Measurements from ENCODE around the gene SMIM10. TPM values are rescaled to one million over a fixed set of nuclear protein-coding genes. Genes with fewer than 3 reads are reported as not detected.
"Not testable (repeated sequence)": the region's sequence is repeated elsewhere in the genome, so short reads cannot be mapped to it uniquely, and the experiment has no call there.

Gene SMIM10
- total RNA-seq (2014; rRNA removed; shearing (Covaris generic)), result 7.2 and 7.6 TPM in 2 replicates

DNA sequence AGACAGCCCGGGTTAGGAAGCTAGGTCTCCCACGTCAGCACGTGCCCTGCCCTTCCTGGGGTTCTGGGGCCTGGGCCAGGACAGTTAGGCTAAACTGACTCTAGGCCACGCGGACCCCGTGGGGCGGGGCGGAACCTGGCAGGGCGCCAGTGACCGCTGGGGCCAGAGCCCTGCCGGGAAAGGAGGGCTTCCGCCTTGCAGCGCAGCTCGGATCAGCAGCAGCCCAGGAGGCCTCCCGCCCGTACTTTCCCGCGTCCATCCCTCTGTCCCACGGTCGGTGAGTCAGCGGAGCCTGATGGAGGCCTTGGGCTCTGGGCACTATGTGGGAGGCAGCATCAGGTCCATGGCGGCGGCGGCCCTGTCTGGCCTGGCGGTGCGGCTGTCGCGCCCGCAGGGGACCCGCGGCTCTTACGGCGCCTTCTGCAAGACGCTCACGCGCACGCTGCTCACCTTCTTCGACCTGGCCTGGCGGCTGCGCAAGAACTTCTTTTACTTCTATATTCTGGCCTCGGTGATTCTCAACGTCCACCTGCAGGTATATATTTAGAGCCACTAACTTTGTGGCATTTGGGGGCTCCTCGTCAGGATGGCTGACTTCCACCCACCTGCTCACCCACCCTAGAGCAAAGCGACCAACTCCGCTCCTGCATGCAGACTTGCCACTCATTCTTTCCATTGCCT, at the start of gene SMIM10:
TSS of gene SMIM10 (plus strand) at position 191 of the 681 bp plus-strand sequence. CDS start at position 296, 105 bp downstream.
- peak; percentile 55 for DNase-seq (ENCODE audit: low spot score)

DNA sequence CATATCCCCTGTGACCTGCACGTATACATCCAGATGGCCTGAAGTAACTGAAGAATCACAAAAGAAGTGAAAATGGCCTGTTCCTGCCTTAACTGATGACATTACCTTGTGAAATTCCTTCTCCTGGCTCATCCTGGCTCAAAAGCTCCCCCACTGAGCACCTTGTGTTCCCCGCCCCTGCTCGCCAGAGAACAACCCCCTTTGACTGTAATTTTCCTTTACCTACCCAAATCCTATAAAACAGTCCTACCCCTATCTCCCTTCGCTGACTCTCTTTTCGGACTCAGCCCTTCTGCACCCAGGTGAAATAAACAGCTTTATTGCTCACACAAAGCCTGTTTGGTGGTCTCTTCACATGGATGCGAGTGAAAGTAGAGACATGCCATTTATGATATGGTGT, 44.4 kb upstream of the SMIM10 start:
- not testable (repeated sequence) for DNase-seq (ENCODE audit: low spot score)

DNA sequence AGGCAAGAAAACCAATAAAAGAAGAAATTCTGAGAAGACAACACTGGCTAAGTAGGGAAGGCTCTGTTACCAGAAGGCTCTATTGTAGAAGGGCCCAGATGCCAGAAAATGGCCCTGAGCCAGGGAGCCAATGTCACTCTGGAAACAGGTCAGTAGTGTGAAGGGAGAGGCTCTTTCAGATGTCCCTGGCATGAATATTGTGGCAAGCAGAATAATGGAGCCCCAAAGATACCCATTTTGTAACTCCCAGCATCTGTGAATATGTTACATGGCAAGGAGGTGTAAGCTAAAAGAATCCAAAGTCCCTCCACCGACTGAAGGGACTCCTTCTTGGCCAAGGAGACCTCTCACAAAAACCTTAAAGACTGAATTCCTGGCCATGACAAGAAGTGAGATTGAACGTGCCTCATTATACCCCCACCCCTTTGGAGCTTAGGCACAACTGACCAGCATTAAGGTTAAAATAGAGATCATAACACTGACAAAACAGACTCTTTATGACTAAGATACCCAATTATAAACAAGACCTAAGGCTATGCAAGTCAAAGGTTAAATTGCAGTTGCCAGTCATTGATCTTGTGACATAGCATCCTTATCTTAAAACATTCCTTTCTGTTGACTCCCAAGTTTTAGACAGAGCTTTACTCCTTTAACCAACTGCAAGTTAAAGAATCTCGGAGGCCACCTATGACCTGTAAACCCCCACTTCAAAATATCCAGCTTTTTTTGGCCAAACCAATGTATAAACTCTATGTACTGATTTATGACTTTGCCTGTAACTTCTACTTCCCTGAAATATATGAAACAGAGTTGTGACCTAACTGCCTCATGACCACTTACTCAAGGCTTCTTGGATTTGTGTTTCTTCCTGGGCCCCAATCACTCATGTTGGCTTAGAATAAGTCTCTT, 42.2 kb upstream of the SMIM10 start:
- DNase-seq (ENCODE audit: low spot score), result peak; percentile 21

DNA sequence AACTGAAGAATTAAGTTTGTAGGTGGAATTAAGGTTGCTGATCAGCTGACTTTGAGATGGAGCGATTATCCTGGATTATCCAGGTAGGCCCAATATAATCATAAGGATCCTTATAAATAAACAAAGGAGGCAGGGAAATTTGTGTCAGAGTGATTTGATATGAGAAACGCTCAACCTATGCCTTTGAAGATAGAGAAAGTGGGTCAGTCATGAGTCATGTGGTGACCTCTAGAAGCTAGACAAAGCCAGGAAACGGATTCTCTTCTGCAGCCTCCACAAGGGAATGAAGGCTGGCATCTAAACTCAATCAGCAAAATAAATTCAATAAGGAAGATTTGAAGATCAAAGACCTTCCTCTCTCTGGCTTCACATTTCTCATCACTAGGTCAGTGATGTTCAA, 41.5 kb upstream of the SMIM10 start:
- peak; percentile 20 for DNase-seq (ENCODE audit: low spot score)

DNA sequence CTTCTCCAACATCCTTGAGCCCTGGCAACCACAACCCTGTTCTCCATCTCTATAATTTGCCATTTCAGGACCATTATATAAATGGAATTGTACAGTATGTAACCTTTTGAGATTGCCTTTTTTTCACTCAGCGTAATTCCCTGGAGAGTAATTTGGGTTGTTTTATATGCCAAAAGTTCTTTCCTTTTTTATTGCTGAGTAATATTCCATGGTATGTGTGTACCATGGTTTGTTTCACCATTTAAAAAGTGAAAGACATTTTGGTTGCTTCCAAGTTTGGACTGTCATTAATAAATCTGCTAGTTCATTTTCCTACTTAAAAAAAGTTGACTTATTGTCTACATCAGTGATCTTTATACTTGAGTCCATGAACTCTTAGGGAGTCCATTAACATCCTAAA, 33.0 kb upstream of the SMIM10 start:
- no peak for DNase-seq (ENCODE audit: low spot score)

DNA sequence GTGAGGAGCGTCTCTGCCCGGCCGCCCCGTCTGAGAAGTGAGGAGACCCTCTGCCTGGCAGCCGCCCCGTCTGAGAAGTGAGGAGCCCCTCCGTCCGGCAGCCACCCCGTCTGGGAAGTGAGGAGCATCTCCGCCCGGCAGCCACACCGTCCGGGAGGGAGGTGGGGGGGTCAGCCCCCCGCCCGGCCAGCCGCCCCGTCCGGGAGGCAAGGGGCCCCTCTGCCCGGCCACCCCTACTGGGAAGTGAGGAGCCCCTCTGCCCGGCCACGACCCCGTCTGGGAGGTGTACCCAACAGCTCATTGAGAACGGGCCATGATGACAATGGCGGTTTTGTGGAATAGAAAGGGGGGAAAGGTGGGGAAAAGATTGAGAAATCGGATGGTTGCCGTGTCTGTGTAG, 30.4 kb upstream of the SMIM10 start:
- not testable (repeated sequence) for DNase-seq (ENCODE audit: low spot score)

DNA sequence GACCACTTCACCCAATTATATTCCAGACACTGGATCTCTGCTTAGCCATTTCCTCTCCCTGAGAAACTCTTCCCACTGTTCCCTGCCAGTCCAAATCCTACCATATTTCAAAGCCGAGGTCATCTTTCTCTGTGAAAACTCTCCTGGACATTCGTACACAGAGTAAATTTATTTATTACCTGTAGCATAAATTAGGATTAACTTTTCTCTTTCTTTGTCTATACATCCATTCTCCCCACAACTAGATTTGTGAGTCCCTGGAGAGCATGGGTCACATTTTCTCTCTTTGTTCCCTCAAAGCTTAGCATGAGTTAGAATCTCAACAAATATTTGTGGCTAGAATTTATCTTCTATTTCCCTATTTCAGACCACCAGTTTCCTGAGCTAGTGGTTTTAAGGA, 27.8 kb upstream of the SMIM10 start:
- no peak for DNase-seq (ENCODE audit: low spot score)

DNA sequence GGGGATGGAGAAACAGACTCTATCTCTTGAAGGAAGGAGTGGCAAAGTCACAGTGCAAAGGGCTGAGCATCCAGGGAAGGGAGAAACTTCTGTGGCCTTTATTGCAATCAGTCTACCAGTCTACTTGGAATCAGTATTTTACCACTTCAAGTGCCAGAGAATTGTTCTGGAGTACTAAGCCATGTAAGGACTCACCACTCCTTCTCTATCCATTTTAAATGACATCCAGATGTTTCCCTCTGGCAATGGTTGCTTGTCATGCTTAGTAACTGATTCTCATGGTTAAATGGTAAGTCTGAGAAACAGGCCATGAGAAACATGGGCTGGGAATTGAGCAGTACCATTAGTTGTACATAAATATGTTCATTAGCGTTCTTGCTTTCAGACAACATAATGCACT, 21.1 kb upstream of the SMIM10 start:
- no peak for DNase-seq (ENCODE audit: low spot score)

DNA sequence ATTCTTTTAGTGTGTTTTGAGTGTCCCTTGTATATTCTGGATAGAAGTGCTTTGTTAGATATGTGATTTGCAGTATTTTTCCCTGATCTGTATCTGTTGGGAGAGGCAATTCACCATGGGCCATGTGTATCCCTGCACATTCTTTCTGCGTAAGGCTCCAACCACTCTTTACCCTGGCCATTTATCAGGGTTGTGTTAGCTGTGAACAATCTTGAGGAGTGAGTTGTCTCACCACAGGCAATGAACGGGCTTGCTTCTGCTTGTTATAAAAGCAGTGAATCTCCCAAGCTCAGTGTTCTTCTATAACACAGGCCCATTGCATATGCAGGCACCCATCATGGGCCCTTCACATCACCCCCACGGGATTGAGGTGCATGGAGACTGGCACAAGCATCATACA, 18.9 kb upstream of the SMIM10 start:
- no peak for DNase-seq (ENCODE audit: low spot score)

DNA sequence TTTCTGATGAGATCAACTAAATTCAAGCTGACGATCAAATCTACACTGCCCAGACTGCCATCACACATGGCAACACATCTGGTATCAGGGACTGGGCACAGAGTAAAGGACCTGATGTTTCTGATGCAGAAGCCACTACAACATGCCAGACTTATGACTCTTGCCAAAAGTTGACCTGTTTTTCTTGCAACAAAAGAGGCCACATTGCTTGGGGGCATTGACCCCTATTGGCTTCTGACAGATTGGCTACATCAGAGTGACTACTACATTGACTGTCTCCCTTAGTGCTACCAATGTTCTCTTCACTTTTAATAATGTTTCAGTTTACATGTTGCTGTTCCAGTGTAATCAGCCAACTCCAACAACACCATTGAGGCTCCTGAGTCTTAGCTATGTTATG, 15.3 kb upstream of the SMIM10 start:
- no peak for DNase-seq (ENCODE audit: low spot score)

DNA sequence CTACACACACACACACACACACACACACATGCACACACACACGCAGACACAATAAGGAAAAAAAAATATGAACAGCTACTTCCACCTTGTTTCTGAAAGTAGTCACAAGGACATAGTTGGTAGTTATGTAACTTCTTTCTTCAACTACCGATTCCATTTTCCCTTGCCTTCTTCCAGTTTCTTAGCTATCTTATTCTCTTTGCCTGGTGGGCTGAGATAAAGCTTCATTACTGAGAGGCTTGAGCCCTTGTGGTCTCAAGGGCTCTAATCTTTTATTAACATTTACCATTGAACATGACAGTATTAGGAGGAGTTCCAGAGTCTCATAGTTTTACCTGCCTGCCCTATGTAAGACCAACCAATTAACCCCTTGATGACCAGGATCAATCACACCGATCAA, 8.9 kb upstream of the SMIM10 start:
- no peak for DNase-seq (ENCODE audit: low spot score)

DNA sequence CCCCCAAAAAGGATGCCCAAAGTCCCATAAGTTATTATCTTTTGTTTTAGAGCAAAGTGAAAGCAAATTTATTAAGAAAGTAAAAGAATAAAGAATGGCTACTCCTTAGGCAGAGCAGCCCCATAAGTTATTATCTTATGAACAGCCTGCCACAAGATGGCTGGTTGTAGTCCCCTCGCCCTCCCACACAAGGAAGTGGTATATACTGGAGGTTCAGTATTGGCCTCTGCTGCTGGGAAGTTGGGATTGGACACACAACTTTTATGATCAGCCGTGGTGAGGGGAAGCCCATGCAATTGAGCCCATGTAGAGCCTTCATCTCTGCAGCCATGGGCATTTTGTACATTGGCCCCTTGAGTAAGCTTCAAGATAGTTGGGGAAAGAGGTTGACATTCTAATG, 8.0 kb upstream of the SMIM10 start:
- DNase-seq (ENCODE audit: low spot score), result no peak

DNA sequence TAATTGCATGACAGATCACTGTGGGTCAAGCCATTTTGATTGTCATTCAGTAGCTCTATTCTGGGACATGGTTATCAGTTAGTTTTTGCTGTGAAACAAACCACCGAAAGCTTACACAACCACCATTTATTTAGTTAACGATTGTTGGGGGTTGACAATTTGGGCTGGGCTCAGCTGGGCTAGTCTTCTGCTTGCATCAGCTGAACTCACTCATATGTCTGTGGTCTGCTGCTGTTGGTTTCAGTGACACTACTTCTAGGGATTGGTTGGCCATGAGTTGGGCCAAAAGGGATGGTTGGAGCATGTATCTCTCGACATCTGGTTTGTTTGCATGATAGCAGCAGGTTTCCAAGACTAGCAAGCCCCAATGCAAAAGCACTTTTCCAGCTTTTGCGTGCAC, 5.3 kb upstream of the SMIM10 start:
- DNase-seq (ENCODE audit: low spot score), result no peak

DNA sequence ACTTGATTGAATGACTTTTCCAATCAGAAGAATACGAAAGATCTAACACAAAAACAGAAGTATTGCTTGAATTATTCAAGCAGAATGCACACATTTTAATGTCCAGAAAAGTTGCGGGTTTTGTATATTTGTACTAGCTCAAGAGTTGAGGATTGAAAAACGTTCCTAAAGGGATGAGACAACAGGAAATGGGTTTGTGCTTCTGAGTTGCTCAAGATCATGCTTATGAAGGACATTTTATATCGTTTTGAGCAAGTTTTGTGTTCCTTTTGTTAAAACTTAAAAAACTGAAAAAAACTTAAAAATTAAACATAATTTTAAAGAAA, 353 bp upstream of the SMIM10 start:
- DNase-seq (ENCODE audit: low spot score), result no peak

DNA sequence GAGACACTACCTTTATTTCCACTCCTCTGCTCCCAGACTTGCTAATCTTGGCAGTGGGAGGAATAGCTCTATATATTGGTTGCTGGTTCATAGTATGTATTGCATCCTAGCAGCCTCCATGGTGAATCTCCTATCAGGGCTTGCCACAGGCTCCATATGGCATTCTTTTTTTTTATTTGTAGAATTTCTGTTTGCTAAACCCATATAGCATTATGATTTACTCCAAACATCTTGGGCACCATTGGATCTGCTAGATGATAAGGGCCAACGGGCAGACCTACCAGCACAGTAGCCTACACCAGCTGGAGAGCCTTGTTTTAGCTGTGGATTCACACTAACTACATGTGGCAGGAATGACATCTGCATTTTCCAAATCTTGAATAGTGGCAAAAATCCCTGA, 6.9 kb downstream of the SMIM10 start:
- no peak for DNase-seq (ENCODE audit: low spot score)

DNA sequence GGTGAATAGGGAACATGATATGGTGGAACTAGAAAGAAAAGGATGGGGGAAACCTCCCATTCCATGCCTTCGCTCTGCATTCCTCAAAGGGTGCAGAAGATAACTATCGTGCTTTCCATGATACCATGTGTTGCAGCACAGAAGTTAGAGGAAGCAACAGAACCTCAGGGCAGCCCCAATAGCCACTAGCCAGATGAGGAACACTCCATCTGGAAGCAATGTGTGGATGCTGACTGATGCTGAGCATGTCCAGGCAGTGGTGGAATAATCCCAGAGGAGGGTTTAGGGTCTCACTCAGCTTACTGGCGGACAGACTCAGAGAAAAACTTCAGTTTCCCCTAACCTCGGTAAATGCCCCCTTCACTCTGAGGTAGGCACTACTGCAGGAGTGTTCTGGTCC, 7.5 kb downstream of the SMIM10 start:
- DNase-seq (ENCODE audit: low spot score), result no peak

DNA sequence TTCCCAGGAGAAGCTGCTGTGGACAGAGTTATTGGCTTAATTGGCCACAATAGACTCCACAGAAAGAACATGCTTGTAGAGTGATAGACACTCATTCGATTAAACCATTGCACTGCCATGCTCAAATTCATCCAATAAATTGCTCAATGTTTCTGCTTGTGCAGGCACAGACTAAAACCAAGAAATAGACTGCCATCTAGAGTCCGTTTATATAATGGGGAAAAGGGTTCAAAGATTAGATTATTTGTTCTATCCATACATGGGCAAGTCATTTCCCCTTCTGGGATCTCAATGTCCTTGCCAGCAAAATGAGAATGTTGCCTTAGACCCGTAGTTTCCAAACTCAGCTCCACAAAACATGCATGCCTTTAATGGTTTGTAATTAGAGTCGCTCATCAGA, 8.7 kb downstream of the SMIM10 start:
- peak; percentile 35 for DNase-seq (ENCODE audit: low spot score)

DNA sequence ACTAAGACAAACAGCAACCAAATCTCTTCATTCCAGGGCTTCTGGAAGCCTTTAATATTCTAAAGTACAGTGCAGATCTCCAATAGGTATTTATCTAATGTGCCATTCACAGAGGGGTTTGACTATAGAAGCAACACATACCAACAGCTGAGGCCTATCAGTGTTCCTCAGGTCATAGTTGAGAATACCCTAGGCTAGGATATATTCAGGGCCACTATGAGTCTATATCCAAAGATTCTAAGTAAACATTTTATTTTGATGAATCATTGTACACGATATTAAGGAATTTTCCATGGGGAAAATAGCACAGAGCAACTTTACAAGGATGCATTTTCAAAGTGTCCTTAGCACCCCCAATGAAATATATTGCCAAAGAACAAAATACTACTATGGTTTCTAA, 9.7 kb downstream of the SMIM10 start:
- no peak for DNase-seq (ENCODE audit: low spot score)

DNA sequence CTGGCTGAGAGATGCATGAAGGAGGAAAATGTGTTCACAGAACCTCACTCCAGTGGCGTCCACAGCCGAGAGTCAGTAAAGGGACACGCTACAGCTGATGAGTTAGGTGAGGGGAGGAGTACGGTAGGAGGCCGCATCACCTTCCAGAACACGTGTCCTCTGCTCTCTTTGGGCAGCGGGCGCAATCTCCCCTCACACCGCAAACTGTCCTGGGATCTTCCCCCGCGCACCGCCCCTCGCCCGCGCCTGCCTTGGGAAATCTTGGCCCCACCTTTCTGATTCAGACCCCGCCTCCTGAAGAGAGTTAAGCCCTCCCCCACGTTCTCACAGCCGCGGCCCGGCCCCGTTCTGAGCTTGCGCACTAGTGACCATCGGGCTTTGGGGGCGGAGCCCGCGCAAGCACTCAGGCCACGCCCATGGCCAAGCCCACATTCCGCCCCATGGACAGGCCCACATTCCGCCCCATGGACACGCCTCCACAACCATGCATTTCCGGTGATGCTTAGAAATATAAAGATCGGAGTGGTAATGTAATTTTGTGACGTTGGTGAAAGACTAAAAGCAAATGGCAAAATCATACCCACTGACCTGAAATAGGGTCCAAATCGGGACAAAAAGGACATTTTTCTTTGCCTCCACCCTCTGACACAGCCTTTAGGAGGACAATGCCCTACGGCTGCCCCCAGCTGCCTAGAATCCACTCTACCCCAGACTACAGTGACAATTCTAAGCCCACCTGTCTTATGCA, 13.3 kb downstream of the SMIM10 start:
- peak; percentile 83 for DNase-seq (ENCODE audit: low spot score)

DNA sequence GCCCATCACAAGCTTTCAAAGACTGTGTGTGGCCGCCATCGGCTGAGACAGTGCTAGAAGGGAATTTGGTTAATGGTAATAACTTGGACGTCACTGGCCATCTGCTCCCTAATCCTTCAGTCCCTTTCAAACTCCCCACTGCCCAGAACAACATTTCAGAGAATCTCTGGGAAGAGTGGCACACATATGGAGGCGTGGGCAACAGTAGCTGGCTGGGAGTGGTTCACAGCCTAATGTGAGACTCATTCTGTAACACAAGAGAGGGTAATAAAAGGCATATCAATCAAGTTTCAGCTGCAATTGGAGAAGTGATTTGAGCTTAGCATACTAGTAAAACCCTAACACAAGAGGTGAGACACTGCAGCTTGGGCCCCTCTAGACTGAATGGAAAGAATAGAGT, 15.4 kb downstream of the SMIM10 start:
- no peak for DNase-seq (ENCODE audit: low spot score)

DNA sequence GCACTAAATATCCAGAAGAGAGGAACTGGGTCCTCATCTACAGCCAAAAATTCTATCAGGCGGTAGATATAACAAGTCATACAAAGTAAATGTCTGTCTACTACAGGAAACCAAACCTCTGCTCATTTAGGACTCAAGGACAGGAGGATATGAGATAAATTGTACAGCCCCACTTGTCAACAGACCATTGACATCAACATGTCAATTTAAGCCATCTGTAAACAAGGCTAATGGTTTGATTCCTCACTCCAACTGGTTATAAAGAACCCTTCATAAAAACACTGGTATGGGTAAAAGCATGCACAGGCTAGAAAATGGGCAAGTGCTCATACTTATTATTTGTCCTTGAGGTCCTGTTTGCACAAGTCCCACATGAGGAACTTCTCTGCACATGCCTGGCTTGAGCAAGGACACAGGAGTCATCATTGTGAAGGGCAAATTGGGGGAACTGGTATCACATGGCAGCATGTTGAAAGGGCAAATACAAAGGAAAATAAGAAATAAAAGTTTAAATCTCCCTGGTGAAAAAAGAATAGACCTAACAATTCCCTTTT, 18.3 kb downstream of the SMIM10 start:
- no peak for DNase-seq (ENCODE audit: low spot score)

DNA sequence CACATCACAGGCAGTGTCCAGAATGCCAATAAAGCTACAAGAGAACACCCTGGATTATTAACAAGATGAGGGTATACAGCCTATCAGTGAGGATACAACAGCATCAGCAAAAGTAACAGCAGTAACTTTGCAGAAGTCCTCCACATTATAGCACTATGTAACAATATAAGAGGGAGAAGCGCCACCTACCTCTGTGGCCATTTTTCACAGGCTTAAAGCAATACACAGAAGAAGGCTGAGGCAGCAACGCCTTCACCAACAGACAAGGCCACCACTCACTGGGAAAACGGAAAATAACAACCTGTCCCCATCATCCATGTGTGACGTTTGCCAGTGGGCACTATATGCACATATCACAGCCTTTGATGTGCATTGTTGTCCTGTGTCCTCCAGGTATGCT, 19.0 kb downstream of the SMIM10 start:
- no peak for DNase-seq (ENCODE audit: low spot score)

Data from H4 (cell line).